K562 (cell line): ENCODE measurements around the gene ANKRD44. TPM values are rescaled to one million over a fixed set of nuclear protein-coding genes. Genes with fewer than 3 reads are reported as not detected.

Source experiments
- ATAC-seq: fragments of 200-7000 bp; cut with Tn5 transposase; 3 replicates; pipeline ENCODE4 v1.9.1; 2020; ENCODE audit warnings: moderate library complexity
- BruUV-seq: library from RNA; stranded (reverse); fragments of 400-500 nt; replicated peaks from 2 replicates; lab custom pipeline; 2021; lab: Mats Ljungman, UMichigan
- CTCF ChIA-PET: fragments of 300-600 bp; formaldehyde crosslinking; extraction: SDS; loops from one replicate; lab custom pipeline; 2021; ENCODE audit warnings: low intra/inter-chr PET ratio; lab: Yijun Ruan, JAX
- POLR2A ChIA-PET: fragments of 300-600, 350-650 bp; sonication (Branson Sonifier 250); formaldehyde crosslinking; extraction: SDS; loops from one replicate; lab custom pipeline; 2021; ENCODE audit warnings: antibody characterized with exemption, inconsistent platforms; lab: Yijun Ruan, JAX
- DNase-seq, 4 experiments: peaks; one replicate each; pipeline versions ENCODE4 v3.0.0 to v3.0.0-alpha.2; 2011 to 2018; ENCODE audit warnings: low spot score in 3 of 4, mixed read lengths in 3 of 4; ENCODE audit errors: extremely low read depth in 1 of 4
- FAIRE-seq: peaks from 2 replicates; lab custom pipeline; 2011; peaks lifted over from hg19 to GRCh38; lab: Jason Lieb, UNC
- H2AFZ ChIP-seq: 2 replicates; pipeline ENCODE4 v1.6.0; 2011; ENCODE audit warnings: low read depth, low read length, control low read depth, inconsistent platforms
- H3K27ac ChIP-seq: fragments of 200-600 bp; 3 replicates; pipeline ENCODE4 v1.8.0; 2011; ENCODE audit warnings: low read depth, mild to moderate bottlenecking, control low read depth, inconsistent platforms, low read length, moderate library complexity, mixed read lengths; ENCODE audit errors: extremely low read depth
- H3K27me3 ChIP-seq, 2 experiments: fragments of 300-600 bp in 1 of 2; 2 replicates in 1 of 2; 3 replicates in 1 of 2; pipeline versions ENCODE4 v1.6.0 to v1.8.0; 2011; ENCODE audit warnings: inconsistent platforms in 2 of 2, low read length in 2 of 2, mild to moderate bottlenecking in 1 of 2, mixed read lengths in 1 of 2, moderate library complexity in 1 of 2; ENCODE audit not compliant: control insufficient read depth in 2 of 2, insufficient read depth in 2 of 2
- H3K36me3 ChIP-seq: fragments of 300-600 bp; 3 replicates; pipeline ENCODE4 v1.8.0; 2011; ENCODE audit warnings: mild to moderate bottlenecking, low read length, inconsistent platforms; ENCODE audit not compliant: control insufficient read depth, insufficient read depth
- H3K4me1 ChIP-seq, 2 experiments: fragments of 200-600 bp in 1 of 2; replicated peaks in 1 of 2; 2 replicates in 1 of 2; 3 replicates in 1 of 2; pipeline versions ENCODE4 v1.5.1 to v1.8.0; 2011; ENCODE audit warnings: inconsistent platforms in 2 of 2, low read length in 2 of 2, mild to moderate bottlenecking in 1 of 2, mixed read lengths in 1 of 2, moderate library complexity in 1 of 2; ENCODE audit not compliant: control insufficient read depth in 2 of 2, insufficient read depth in 2 of 2
- H3K4me2 ChIP-seq: 2 replicates; pipeline ENCODE4 v1.6.1; 2011; ENCODE audit warnings: low read length, control low read depth, inconsistent platforms, mixed read lengths; ENCODE audit not compliant: insufficient read depth
- H3K4me3 ChIP-seq: fragments of 200-600 bp; sonication (generic), shearing (Covaris generic); 2 replicates; pipeline ENCODE4 v1.5.1; 2016; ENCODE audit warnings: control low read depth, inconsistent platforms
- H3K79me2 ChIP-seq: fragments of 200-600 bp; 3 replicates; pipeline ENCODE4 v1.8.0; 2011; ENCODE audit warnings: low read length, inconsistent platforms; ENCODE audit not compliant: control insufficient read depth, insufficient read depth
- H3K9ac ChIP-seq, 2 experiments: 2 replicates each; pipeline versions ENCODE4 v1.6.0 to v1.6.1; 2011; ENCODE audit warnings: low read depth in 2 of 2, low read length in 2 of 2, control low read depth in 1 of 2, inconsistent platforms in 1 of 2, mild to moderate bottlenecking in 1 of 2, mixed read lengths in 1 of 2; ENCODE audit not compliant: insufficient read depth in 1 of 2
- H3K9me1 ChIP-seq: one replicate; pipeline ENCODE4 v1.6.0; 2011; ENCODE audit warnings: inconsistent platforms, mild to moderate bottlenecking, low read length, moderate library complexity; ENCODE audit not compliant: control insufficient read depth, insufficient read depth
- H3K9me3 ChIP-seq: replicated peaks from 2 replicates; pipeline ENCODE4 v1.5.1; 2011; ENCODE audit warnings: low read depth, low read length, inconsistent platforms; ENCODE audit not compliant: control insufficient read depth, insufficient read depth
- H4K20me1 ChIP-seq: replicated peaks from 2 replicates; pipeline ENCODE4 v1.6.1; 2011; ENCODE audit warnings: low read length, inconsistent platforms, mixed read lengths; ENCODE audit not compliant: control insufficient read depth, insufficient read depth
- ATF1 ChIP-seq, 2 experiments: fragments of 450-650 bp in 1 of 2; IDR thresholded peaks; 2 replicates each; pipeline ENCODE4 v1.6.1; 2016; ENCODE audit warnings: missing compliant biosample characterization in 1 of 2, missing genetic modification characterization in 1 of 2
- BMI1 ChIP-seq: fragments of 150-350 bp; IDR thresholded peaks from 2 replicates; pipeline ENCODE4 v1.6.1; 2014; ENCODE audit warnings: low read length
- DACH1 ChIP-seq: fragments of 450-650 bp; IDR thresholded peaks from 2 replicates; pipeline ENCODE4 v1.6.1; 2018; ENCODE audit not compliant: partially characterized antibody
- NEUROD1 ChIP-seq: fragments of 150-350 bp; IDR thresholded peaks from 2 replicates; pipeline ENCODE4 v1.6.1; 2014; ENCODE audit warnings: borderline replicate concordance, low read length, low read depth; ENCODE audit not compliant: partially characterized antibody
- SAFB ChIP-seq: fragments of 200-400 bp; formaldehyde crosslinking; IDR thresholded peaks from 2 replicates; pipeline ENCODE4 v1.6.1; 2017; ENCODE audit warnings: low read depth, low read length, borderline replicate concordance
- TCFL5 ChIP-seq: fragments of 250-450 bp; sonication (Bioruptor Pico); conservative IDR thresholded peaks from 2 replicates; pipeline ENCODE4 v1.6.1; 2021; ENCODE audit warnings: mild to moderate bottlenecking, moderate library complexity, matching md5 sums
- ZNF184 ChIP-seq: sonication (generic); formaldehyde crosslinking; IDR thresholded peaks from 2 replicates; pipeline ENCODE4 v1.5.0; 2020; ENCODE audit warnings: missing genetic modification reagents
- in situ Hi-C: fragments of 300-500 bp; cut with MboI; formaldehyde crosslinking; loops from 4 replicates; pipeline ENCODE4 v1.15.0; 2018; ENCODE audit warnings: inconsistent platforms, mixed read lengths
- intact Hi-C: fragments of 100-400 bp; cut with micrococcal nuclease; formaldehyde crosslinking; loops from 2 replicates; pipeline ENCODE4 v1.14.2; 2022
- polyA plus RNA-seq, 8 experiments: library from polyadenylated mRNA; depleted of rRNA in 4 of 8; stranded (reverse) in 5 of 8; unstranded in 3 of 8; fragments of >200 nt; fragmentation: Nextera tagmentation in 2 of 8; fragmentation: Illumina TruSeq in 1 of 8; extraction: Ambion mirVana in 2 of 8; extraction: Trizol in 1 of 8; gene quantifications; 2 replicates each; pipeline versions ENCODE4 v1.2.1 to v1.2.3, GENCODE V29; 2011 to 2014; ENCODE audit warnings: inconsistent platforms in 1 of 8, missing spikeins in 1 of 8
- total RNA-seq, 7 experiments: library from RNA; depleted of rRNA in 6 of 7; stranded (reverse); fragments of >200 nt in 6 of 7; fragmentation: Illumina TruSeq in 2 of 7; extraction: Trizol in 2 of 7; gene quantifications; 2 replicates each; pipeline versions ENCODE4 v1.2.1 to v1.2.3, GENCODE V29; 2011 to 2021; ENCODE audit warnings: low replicate concordance in 1 of 7
- TF ChIP-seq, protein P1 (sequence below), 2 experiments: fragments of 450-650 bp; IDR thresholded peaks; 2 replicates each; pipeline ENCODE4 v1.6.1; 2016
- TF ChIP-seq, protein P2 (sequence below): sonication (generic); formaldehyde crosslinking; IDR thresholded peaks from 2 replicates; pipeline ENCODE4 v1.5.0; 2020; ENCODE audit warnings: missing genetic modification reagents
- TF ChIP-seq, protein P3 (sequence below): sonication (generic); formaldehyde crosslinking; IDR thresholded peaks from 2 replicates; pipeline ENCODE4 v1.8.1; 2023; ENCODE audit warnings: mild to moderate bottlenecking, missing genetic modification reagents

The ANKRD44 gene
- total and polyA plus RNA-seq, 9 of the 15 experiments (the other 6 are each of a cell fraction or from before 2014, with no cell fraction given) = 0.03 to 0.64 (median 0.07) TPM; not detected in 3

DNA sequence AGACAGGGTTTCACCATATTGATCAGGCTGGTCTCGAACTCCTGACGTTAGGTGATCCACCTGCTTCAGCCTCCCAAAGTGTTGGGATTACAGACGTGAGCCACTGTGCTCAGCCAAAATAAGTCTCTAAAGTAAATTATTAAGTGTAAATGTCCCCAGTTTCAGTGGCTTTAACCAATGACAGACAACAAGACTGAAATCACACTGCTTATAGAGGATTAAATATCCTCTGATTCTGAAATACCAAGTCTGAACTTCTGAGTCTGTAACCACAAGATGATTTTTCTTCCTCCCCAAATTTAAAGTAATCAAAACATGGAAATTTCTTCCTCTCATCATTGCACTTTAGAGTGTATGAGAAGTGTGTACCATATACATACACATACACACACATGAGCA, 16.5 kb upstream of the ANKRD44 start (continued):
- TF ChIP-seq, protein P1, sequence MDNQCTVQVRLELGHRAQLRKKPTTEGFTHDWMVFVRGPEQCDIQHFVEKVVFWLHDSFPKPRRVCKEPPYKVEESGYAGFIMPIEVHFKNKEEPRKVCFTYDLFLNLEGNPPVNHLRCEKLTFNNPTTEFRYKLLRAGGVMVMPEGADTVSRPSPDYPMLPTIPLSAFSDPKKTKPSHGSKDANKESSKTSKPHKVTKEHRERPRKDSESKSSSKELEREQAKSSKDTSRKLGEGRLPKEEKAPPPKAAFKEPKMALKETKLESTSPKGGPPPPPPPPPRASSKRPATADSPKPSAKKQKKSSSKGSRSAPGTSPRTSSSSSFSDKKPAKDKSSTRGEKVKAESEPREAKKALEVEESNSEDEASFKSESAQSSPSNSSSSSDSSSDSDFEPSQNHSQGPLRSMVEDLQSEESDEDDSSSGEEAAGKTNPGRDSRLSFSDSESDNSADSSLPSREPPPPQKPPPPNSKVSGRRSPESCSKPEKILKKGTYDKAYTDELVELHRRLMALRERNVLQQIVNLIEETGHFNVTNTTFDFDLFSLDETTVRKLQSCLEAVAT (IDR thresholded peaks at IDR 0.05) = no peak

DNA sequence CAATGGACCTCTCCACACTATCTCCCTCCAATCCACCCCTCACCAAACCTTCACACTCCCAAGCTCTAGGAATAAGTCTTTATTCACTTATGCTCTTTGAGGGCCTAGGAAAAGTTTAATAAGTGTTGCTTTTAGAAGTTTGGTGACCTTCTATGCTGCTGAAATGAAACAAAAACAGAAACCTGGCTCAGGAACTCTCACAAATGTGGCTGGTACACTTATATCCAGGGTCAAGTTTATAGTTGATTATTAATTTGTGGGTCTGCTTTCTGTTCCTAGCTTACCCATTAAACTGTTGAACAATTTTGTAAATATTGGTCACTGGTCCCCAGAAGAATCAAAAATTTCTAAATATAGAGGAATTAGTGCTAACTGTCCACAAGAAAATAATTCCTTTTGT, 14.2 kb upstream of the ANKRD44 start:
- H3K79me2 ChIP-seq = no peaks in the 10 kb centered on the region
- no peaks in the 10 kb centered on the region for H3K4me1 ChIP-seq
- no peaks in the 10 kb centered on the region for H4K20me1 ChIP-seq
- no TSS peak for BruUV-seq
- no peak overlapping the region for H2AFZ ChIP-seq
- ChIA-PET POLR2A (no interaction called here), CTCF (no interaction called here)
- ATAC-seq = no peak
- H3K4me3 ChIP-seq = no peak overlapping the region
- intact Hi-C loops (no loop called here), in situ Hi-C loops (no loop called here)
- no peak overlapping the region for H3K9ac ChIP-seq
- peaks cover 0 to 5% of the 10 kb centered on the region in 2 experiments; a peak in 2 of 5 replicates for H3K27me3 ChIP-seq
- H3K4me2 ChIP-seq = no peak overlapping the region
- no peaks in the 10 kb centered on the region for H3K9me1 ChIP-seq
- DNase-seq = no peak
- H3K9me3 ChIP-seq = no peaks in the 10 kb centered on the region
- H3K27ac ChIP-seq = no peak overlapping the region
- no peak for TF ChIP-seq ATF1 (CRISPR knock-in tag; IDR thresholded peaks at IDR 0.05)
- TF ChIP-seq ATF1 (tag; IDR thresholded peaks at IDR 0.05) = no peak
- no peak for TF ChIP-seq DACH1
- no peak for TF ChIP-seq SAFB
- no peak for TF ChIP-seq BMI1
- no peak for TF ChIP-seq ZNF184 (CRISPR knock-in tag)
- TF ChIP-seq, protein P2, sequence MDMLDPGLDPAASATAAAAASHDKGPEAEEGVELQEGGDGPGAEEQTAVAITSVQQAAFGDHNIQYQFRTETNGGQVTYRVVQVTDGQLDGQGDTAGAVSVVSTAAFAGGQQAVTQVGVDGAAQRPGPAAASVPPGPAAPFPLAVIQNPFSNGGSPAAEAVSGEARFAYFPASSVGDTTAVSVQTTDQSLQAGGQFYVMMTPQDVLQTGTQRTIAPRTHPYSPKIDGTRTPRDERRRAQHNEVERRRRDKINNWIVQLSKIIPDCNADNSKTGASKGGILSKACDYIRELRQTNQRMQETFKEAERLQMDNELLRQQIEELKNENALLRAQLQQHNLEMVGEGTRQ (CRISPR knock-in tag) = no peak
- no peak for TF ChIP-seq NEUROD1
- no peak for TF ChIP-seq TCFL5 (CRISPR knock-in tag)
- TF ChIP-seq, protein P3, sequence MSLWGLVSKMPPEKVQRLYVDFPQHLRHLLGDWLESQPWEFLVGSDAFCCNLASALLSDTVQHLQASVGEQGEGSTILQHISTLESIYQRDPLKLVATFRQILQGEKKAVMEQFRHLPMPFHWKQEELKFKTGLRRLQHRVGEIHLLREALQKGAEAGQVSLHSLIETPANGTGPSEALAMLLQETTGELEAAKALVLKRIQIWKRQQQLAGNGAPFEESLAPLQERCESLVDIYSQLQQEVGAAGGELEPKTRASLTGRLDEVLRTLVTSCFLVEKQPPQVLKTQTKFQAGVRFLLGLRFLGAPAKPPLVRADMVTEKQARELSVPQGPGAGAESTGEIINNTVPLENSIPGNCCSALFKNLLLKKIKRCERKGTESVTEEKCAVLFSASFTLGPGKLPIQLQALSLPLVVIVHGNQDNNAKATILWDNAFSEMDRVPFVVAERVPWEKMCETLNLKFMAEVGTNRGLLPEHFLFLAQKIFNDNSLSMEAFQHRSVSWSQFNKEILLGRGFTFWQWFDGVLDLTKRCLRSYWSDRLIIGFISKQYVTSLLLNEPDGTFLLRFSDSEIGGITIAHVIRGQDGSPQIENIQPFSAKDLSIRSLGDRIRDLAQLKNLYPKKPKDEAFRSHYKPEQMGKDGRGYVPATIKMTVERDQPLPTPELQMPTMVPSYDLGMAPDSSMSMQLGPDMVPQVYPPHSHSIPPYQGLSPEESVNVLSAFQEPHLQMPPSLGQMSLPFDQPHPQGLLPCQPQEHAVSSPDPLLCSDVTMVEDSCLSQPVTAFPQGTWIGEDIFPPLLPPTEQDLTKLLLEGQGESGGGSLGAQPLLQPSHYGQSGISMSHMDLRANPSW (CRISPR knock-in tag) = no peak
- no peak for FAIRE-seq
- H3K36me3 ChIP-seq = no peaks in the 10 kb centered on the region
